OCI-LY1 (cell line): ENCODE data around the gene C2orf68.

Experiments used
- CTCF ChIP-seq: fragments of 200-600 bp; sonication (generic), shearing (Covaris generic); IDR thresholded peaks from 2 replicates; pipeline ENCODE4 v1.5.1; 2017; ENCODE audit warnings: mild to moderate bottlenecking, antibody characterized with exemption, low read length, moderate library complexity, mixed read lengths
- EZH2 ChIP-seq: fragments of 200-600 bp; sonication (generic), shearing (Covaris generic); IDR thresholded peaks from 2 replicates; pipeline ENCODE4 v1.8.0; 2017; ENCODE audit warnings: borderline replicate concordance, mixed run types, mild to moderate bottlenecking, antibody characterized with exemption, low read length, moderate library complexity, mixed read lengths

GRCh38 chr2:85600235-85600575 lies 11.7 kb downstream of the C2orf68 start:
- no peak for TF ChIP-seq CTCF
- no peak for TF ChIP-seq EZH2
